GM23338 (cell line): ENCODE results near the gene DPH7. TPM values are rescaled to one million over a fixed set of nuclear protein-coding genes. Genes with fewer than 3 reads are reported as not detected.

ENCODE experiments used
- ATAC-seq: fragments of 200-7000 bp; cut with Tn5 transposase; 3 replicates; pipeline ENCODE4 v1.9.1; 2020
- DNase-seq: peaks from one replicate; pipeline ENCODE4 v3.0.0-alpha.2; 2015; ENCODE audit warnings: low spot score
- H2AFZ ChIP-seq: fragments of 200-600 bp; sonication (generic); 2 replicates; pipeline ENCODE4 v1.8.0; 2016; ENCODE audit warnings: antibody characterized with exemption, mild to moderate bottlenecking, moderate library complexity
- H3F3A ChIP-seq: fragments of 200-600 bp; sonication (generic); replicated peaks from 2 replicates; pipeline ENCODE4 v1.8.0; 2017; ENCODE audit warnings: antibody characterized with exemption, mixed run types, low read depth
- H3K27ac ChIP-seq: fragments of 200-600 bp; sonication (generic); 2 replicates; pipeline ENCODE4 v1.6.1; 2016; ENCODE audit warnings: low read depth
- H3K27me3 ChIP-seq: fragments of 200-600 bp; sonication (generic); 2 replicates; pipeline ENCODE4 v1.8.0; 2016; ENCODE audit warnings: mild to moderate bottlenecking, mixed run types, moderate library complexity; ENCODE audit not compliant: insufficient read depth
- H3K36me3 ChIP-seq: fragments of 200-600 bp; sonication (generic); 2 replicates; pipeline ENCODE4 v1.8.0; 2016; ENCODE audit warnings: mild to moderate bottlenecking; ENCODE audit not compliant: insufficient read depth
- H3K4me1 ChIP-seq: fragments of 200-600 bp; sonication (generic); 2 replicates; pipeline ENCODE4 v1.8.0; 2016; ENCODE audit warnings: mild to moderate bottlenecking, moderate library complexity; ENCODE audit not compliant: insufficient read depth
- H3K4me2 ChIP-seq: fragments of 200-600 bp; sonication (generic); 2 replicates; pipeline ENCODE4 v1.7.1; 2017; ENCODE audit warnings: mixed run types
- H3K4me3 ChIP-seq: fragments of 200-600 bp; sonication (generic); 2 replicates; pipeline ENCODE4 v1.6.1; 2016; ENCODE audit warnings: mixed run types
- H3K79me2 ChIP-seq: fragments of 200-600 bp; sonication (generic); replicated peaks from 2 replicates; pipeline ENCODE4 v1.8.0; 2017; ENCODE audit warnings: mild to moderate bottlenecking; ENCODE audit not compliant: insufficient read depth
- H3K9me2 ChIP-seq: fragments of 200-600 bp; sonication (generic); 2 replicates; pipeline ENCODE4 v1.8.0; 2017; ENCODE audit not compliant: insufficient read depth
- H4K20me1 ChIP-seq: fragments of 200-600 bp; sonication (generic); replicated peaks from 2 replicates; pipeline ENCODE4 v1.8.0; 2017; ENCODE audit warnings: mild to moderate bottlenecking; ENCODE audit not compliant: insufficient read depth
- H3K27ac Mint-ChIP-seq: 2 replicates; pipeline ENCODE4 v1.8.0; 2020; ENCODE audit warnings: inconsistent platforms, mild to moderate bottlenecking, moderate library complexity, mixed read lengths
- H3K27me3 Mint-ChIP-seq: 3 replicates; pipeline ENCODE4 v1.8.0; 2022; ENCODE audit warnings: low read depth, mild to moderate bottlenecking, moderate library complexity, mixed read lengths, inconsistent platforms; ENCODE audit not compliant: insufficient read depth, poor library complexity
- H3K36me3 Mint-ChIP-seq: 3 replicates; pipeline ENCODE4 v1.8.0; 2021; ENCODE audit warnings: low read depth, mild to moderate bottlenecking, inconsistent platforms, moderate library complexity, mixed read lengths
- H3K4me1 Mint-ChIP-seq: 3 replicates; pipeline ENCODE4 v1.8.0; 2020; ENCODE audit warnings: mild to moderate bottlenecking, inconsistent platforms, mixed read lengths
- H3K4me3 Mint-ChIP-seq: 3 replicates; pipeline ENCODE4 v1.8.0; 2021; ENCODE audit warnings: moderate library complexity, mild to moderate bottlenecking, inconsistent platforms, mixed read lengths
- H3K9me3 Mint-ChIP-seq: 3 replicates; pipeline ENCODE4 v1.8.0; 2020; ENCODE audit warnings: moderate library complexity, mild to moderate bottlenecking, inconsistent platforms, mixed read lengths
- CREB1 ChIP-seq: fragments of 250-450 bp; sonication (Bioruptor Pico); IDR thresholded peaks from 2 replicates; pipeline ENCODE4 v1.5.0; 2020; ENCODE audit warnings: low read depth, mild to moderate bottlenecking, moderate library complexity
- EZH2 ChIP-seq: fragments of 200-600 bp; sonication (generic); IDR thresholded peaks from one replicate; pipeline ENCODE4 v1.8.0; 2017; ENCODE audit warnings: antibody characterized with exemption, mild to moderate bottlenecking, low read depth; ENCODE audit not compliant: unreplicated experiment
- EZH2phosphoT487 ChIP-seq: fragments of 200-600 bp; sonication (generic); IDR thresholded peaks from one replicate; pipeline ENCODE4 v1.8.1; 2018; ENCODE audit warnings: antibody characterized with exemption; ENCODE audit not compliant: unreplicated experiment
- JUNB ChIP-seq: IDR thresholded peaks from one replicate; pipeline ENCODE4 v1.6.1; 2016; ENCODE audit warnings: antibody characterized with exemption; ENCODE audit not compliant: unreplicated experiment
- NANOG ChIP-seq: IDR thresholded peaks from 2 replicates; pipeline ENCODE4 v1.6.1; 2016; ENCODE audit warnings: antibody characterized with exemption, borderline replicate concordance
- POLR2AphosphoS5 ChIP-seq: IDR thresholded peaks from 2 replicates; pipeline ENCODE4 v1.6.1; 2016; ENCODE audit warnings: antibody characterized with exemption, low read depth
- REST ChIP-seq: IDR thresholded peaks from one replicate; pipeline ENCODE4 v1.6.1; 2018; ENCODE audit warnings: antibody characterized with exemption; ENCODE audit not compliant: unreplicated experiment
- STAT1 ChIP-seq: IDR thresholded peaks from one replicate; pipeline ENCODE4 v1.6.1; 2016; ENCODE audit warnings: antibody characterized with exemption; ENCODE audit not compliant: unreplicated experiment
- ZNF114 ChIP-seq: fragments of 250-450 bp; sonication (Bioruptor Pico); IDR thresholded peaks from 2 replicates; pipeline ENCODE4 v1.5.0; 2020; ENCODE audit warnings: mild to moderate bottlenecking, moderate library complexity
- ZNF331 ChIP-seq: fragments of 250-450 bp; sonication (Bioruptor Pico); IDR thresholded peaks from 2 replicates; pipeline ENCODE4 v1.5.0; 2020; ENCODE audit warnings: low read depth, mild to moderate bottlenecking, moderate library complexity
- ZNF462 ChIP-seq: fragments of 250-450 bp; sonication (Bioruptor Pico); IDR thresholded peaks from 2 replicates; pipeline ENCODE4 v1.5.0; 2020; ENCODE audit warnings: mild to moderate bottlenecking, moderate library complexity
- polyA plus RNA-seq: library from polyadenylated mRNA; unstranded; fragments of >200 nt; fragmentation: Nextera tagmentation; extraction: Ambion mirVana; gene quantifications from 2 replicates; pipeline ENCODE4 v1.2.1, GENCODE V29; 2016
- total RNA-seq: library from RNA; depleted of rRNA; stranded (reverse); fragments of >200 nt; shearing (Covaris generic); gene quantifications from 2 replicates; pipeline ENCODE4 v1.2.3, GENCODE V29; 2014
- TF ChIP-seq, protein P1 (sequence below), 2 experiments: fragments of 200-600 bp in 1 of 2; sonication (generic) in 1 of 2; conservative IDR thresholded peaks; 2 replicates each; pipeline versions ENCODE4 v1.5.1 to v1.6.1; 2016 to 2017; ENCODE audit warnings: antibody characterized with exemption in 2 of 2, low read depth in 2 of 2, mild to moderate bottlenecking in 2 of 2, moderate library complexity in 1 of 2
- TF ChIP-seq, protein P2 (sequence below): IDR thresholded peaks from 2 replicates; pipeline ENCODE4 v1.6.1; 2016; ENCODE audit warnings: antibody characterized with exemption

The DPH7 gene
- total and polyA plus RNA-seq, 2 experiments from 2014 or later = 44.5 to 68.8 TPM

GRCh38 chr9:137543237-137543963 lies 35.3 kb downstream of the DPH7 start:
- Mint-ChIP-seq H3K9me3 (peaks cover 19% of the 10 kb centered on the region), H3K27me3 (peaks cover 8% of the 10 kb centered on the region), H3K4me1 (no peaks in the 10 kb centered on the region), H3K36me3 (peaks cover 15% of the 10 kb centered on the region), H3K27ac (no peak overlapping the region), H3K4me3 (no peak overlapping the region)
- Histone ChIP-seq H3K4me2 (no peak overlapping the region), H3K27ac (no peak overlapping the region), H3K9me2 (no peaks in the 10 kb centered on the region), H4K20me1 (no peaks in the 10 kb centered on the region), H3F3A (no peaks in the 10 kb centered on the region), H2AFZ (no peak overlapping the region), H3K27me3 (no peaks in the 10 kb centered on the region), H3K36me3 (no peaks in the 10 kb centered on the region), H3K4me1 (no peaks in the 10 kb centered on the region), H3K4me3 (no peak overlapping the region), H3K79me2 (no peaks in the 10 kb centered on the region)
- no peak for TF ChIP-seq POLR2AphosphoS5
- TF ChIP-seq ZNF462 (CRISPR knock-in tag) = no peak
- TF ChIP-seq ZNF114 (CRISPR knock-in tag) = no peak
- TF ChIP-seq JUNB = no peak
- no peak for TF ChIP-seq EZH2phosphoT487
- TF ChIP-seq, protein P1, sequence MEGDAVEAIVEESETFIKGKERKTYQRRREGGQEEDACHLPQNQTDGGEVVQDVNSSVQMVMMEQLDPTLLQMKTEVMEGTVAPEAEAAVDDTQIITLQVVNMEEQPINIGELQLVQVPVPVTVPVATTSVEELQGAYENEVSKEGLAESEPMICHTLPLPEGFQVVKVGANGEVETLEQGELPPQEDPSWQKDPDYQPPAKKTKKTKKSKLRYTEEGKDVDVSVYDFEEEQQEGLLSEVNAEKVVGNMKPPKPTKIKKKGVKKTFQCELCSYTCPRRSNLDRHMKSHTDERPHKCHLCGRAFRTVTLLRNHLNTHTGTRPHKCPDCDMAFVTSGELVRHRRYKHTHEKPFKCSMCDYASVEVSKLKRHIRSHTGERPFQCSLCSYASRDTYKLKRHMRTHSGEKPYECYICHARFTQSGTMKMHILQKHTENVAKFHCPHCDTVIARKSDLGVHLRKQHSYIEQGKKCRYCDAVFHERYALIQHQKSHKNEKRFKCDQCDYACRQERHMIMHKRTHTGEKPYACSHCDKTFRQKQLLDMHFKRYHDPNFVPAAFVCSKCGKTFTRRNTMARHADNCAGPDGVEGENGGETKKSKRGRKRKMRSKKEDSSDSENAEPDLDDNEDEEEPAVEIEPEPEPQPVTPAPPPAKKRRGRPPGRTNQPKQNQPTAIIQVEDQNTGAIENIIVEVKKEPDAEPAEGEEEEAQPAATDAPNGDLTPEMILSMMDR (conservative IDR thresholded peaks at IDR 0.05; ENCODE audit: low read depth in 2 of 2) = no peak
- no peak for TF ChIP-seq EZH2
- no peak for TF ChIP-seq CREB1 (CRISPR knock-in tag)
- no peak for TF ChIP-seq NANOG
- no peak for TF ChIP-seq ZNF331 (CRISPR knock-in tag)
- TF ChIP-seq, protein P2, sequence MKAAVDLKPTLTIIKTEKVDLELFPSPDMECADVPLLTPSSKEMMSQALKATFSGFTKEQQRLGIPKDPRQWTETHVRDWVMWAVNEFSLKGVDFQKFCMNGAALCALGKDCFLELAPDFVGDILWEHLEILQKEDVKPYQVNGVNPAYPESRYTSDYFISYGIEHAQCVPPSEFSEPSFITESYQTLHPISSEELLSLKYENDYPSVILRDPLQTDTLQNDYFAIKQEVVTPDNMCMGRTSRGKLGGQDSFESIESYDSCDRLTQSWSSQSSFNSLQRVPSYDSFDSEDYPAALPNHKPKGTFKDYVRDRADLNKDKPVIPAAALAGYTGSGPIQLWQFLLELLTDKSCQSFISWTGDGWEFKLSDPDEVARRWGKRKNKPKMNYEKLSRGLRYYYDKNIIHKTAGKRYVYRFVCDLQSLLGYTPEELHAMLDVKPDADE = no peak
- TF ChIP-seq STAT1 = no peak
- no peak for TF ChIP-seq REST
- ATAC-seq (no peak), DNase-seq (no peak)
